Fibroblast of skin of back (primary cell): ENCODE results near the gene WDR73. TPM values are rescaled to one million over a fixed set of nuclear protein-coding genes. Genes with fewer than 3 reads are reported as not detected.
A peak's percentile ranks its signal among the peaks of the same experiment; 100 is the strongest.
"Not testable (repeated sequence)": the region's sequence is repeated elsewhere in the genome, so short reads cannot be mapped to it uniquely, and the experiment has no call there.

Source experiments
- DNase-seq: peaks from one replicate; pipeline ENCODE4 v3.0.0-alpha.2; 2013
- polyA plus RNA-seq, 2 experiments: library from polyadenylated mRNA; unstranded; fragments of 120-200 nt; gene quantifications; one replicate each; pipeline ENCODE4 v1.2.1, GENCODE V29; 2013; ENCODE audit not compliant: insufficient read length in 2 of 2

WDR73 gene
- 14.5 TPM for polyA plus RNA-seq (2013, experiment 1 of 2; ENCODE audit: insufficient read length)
- polyA plus RNA-seq (2013, experiment 2 of 2; ENCODE audit: insufficient read length) = 10.4 TPM

GRCh38 chr15:84653910-84654688 lies at the start of gene WDR73:
Gene WDR73 (minus strand): TSS chr15:84654283. CDS start chr15:84654274, 9 bp downstream.
- peak; percentile 94 for DNase-seq

- DNase-seq = no peak
These were observed 49.7 kb upstream of the WDR73 start for GRCh38 chr15:84703808-84704207.

- DNase-seq = no peak
These were observed 48.9 kb upstream of the WDR73 start for GRCh38 chr15:84702961-84703482.

GRCh38 chr15:84699538-84700191 lies 45.6 kb upstream of the WDR73 start:
- no peak for DNase-seq

- DNase-seq = no peak
These were observed 43.3 kb upstream of the WDR73 start for GRCh38 chr15:84697236-84697990.

GRCh38 chr15:84696757-84697156 lies 42.7 kb upstream of the WDR73 start:
- no peak for DNase-seq

GRCh38 chr15:84690342-84690741 lies 36.3 kb upstream of the WDR73 start:
- DNase-seq = no peak

- DNase-seq = no peak
These were observed 35.8 kb upstream of the WDR73 start for GRCh38 chr15:84689858-84690257.

GRCh38 chr15:84686446-84686845 lies 32.4 kb upstream of the WDR73 start:
- not testable (repeated sequence) for DNase-seq

- DNase-seq = peak; percentile 86
These were observed 31.2 kb upstream of the WDR73 start for GRCh38 chr15:84685304-84685703.

GRCh38 chr15:84684092-84684491 lies 30.0 kb upstream of the WDR73 start:
- peak; percentile 46 for DNase-seq

GRCh38 chr15:84681831-84682230 lies 27.7 kb upstream of the WDR73 start:
- DNase-seq = no peak

GRCh38 chr15:84671211-84671610 lies 17.1 kb upstream of the WDR73 start:
- peak; percentile 80 for DNase-seq

- peak; percentile 80 for DNase-seq
These were observed 15.6 kb upstream of the WDR73 start for GRCh38 chr15:84669726-84670125.

- DNase-seq = no peak
These were observed 14.3 kb upstream of the WDR73 start for GRCh38 chr15:84668221-84668982.

GRCh38 chr15:84666373-84666772 lies 12.3 kb upstream of the WDR73 start:
- no peak for DNase-seq

GRCh38 chr15:84661001-84661400 lies 6.9 kb upstream of the WDR73 start:
- no peak for DNase-seq

GRCh38 chr15:84659904-84660781 lies 6.1 kb upstream of the WDR73 start:
- DNase-seq = no peak

- no peak for DNase-seq
These were observed 4.8 kb upstream of the WDR73 start for GRCh38 chr15:84658788-84659411.

GRCh38 chr15:84658080-84658787 lies 4.2 kb upstream of the WDR73 start, which contains the start of gene NMB:
Gene NMB (minus strand): TSS chr15:84658199. CDS start chr15:84658152, 47 bp downstream.
- DNase-seq = peak; percentile 78
